Lower lobe of right lung (tissue), 2 donors: ENCODE measurements around the gene ZNRF1. TPM values are rescaled to one million over a fixed set of nuclear protein-coding genes. Genes with fewer than 3 reads are reported as not detected.
"Not testable (repeated sequence)": the region's sequence is repeated elsewhere in the genome, so short reads cannot be mapped to it uniquely, and the experiment has no call there.

Source experiments
- ATAC-seq, 2 donors: fragments of 200-7000 bp; cut with Tn5 transposase; one replicate each; pipeline ENCODE4 v1.9.1; 2020 to 2022; ENCODE audit warnings: mild to moderate bottlenecking in 2 of 2, moderate library complexity in 2 of 2
- DNase-seq: peaks from one replicate; pipeline ENCODE4 v3.0.0-alpha.2; 2020
- H3K27ac ChIP-seq: fragments of 200-600 bp; one replicate; pipeline ENCODE4 v1.8.0; 2022
- H3K27me3 ChIP-seq: fragments of 200-600 bp; one replicate; pipeline ENCODE4 v1.8.0; 2022; ENCODE audit warnings: low read depth
- H3K36me3 ChIP-seq: fragments of 200-600 bp; one replicate; pipeline ENCODE4 v1.8.0; 2022; ENCODE audit warnings: mild to moderate bottlenecking
- H3K4me1 ChIP-seq: fragments of 200-600 bp; one replicate; pipeline ENCODE4 v1.8.0; 2022
- H3K4me3 ChIP-seq: fragments of 200-600 bp; one replicate; pipeline ENCODE4 v1.8.0; 2022; ENCODE audit warnings: mild to moderate bottlenecking
- H3K9me3 ChIP-seq: fragments of 200-600 bp; one replicate; pipeline ENCODE4 v1.8.0; 2022
- intact Hi-C: fragments of 100-400 bp; cut with DNase I; formaldehyde crosslinking; loops from one replicate; pipeline ENCODE4 v1.11.0; 2022
- total RNA-seq: library from RNA; stranded (reverse); fragmentation: NEBNext Ultra II Directional; extraction: Animal tissue kit (Norgen Biotek cat#: 25700); gene quantifications from one replicate; pipeline ENCODE4 v1.2.1, GENCODE V29; 2021
- TF ChIP-seq, protein P1 (sequence below): fragments of 200-600 bp; IDR thresholded peaks from one replicate; pipeline ENCODE4 v1.8.0; 2022; ENCODE audit warnings: antibody characterized with exemption, mild to moderate bottlenecking
- donor health status: DM: no; HTN: yes; CAD: no; lungs with severe emphysema.

The ZNRF1 gene
- total RNA-seq, 1 donor from 2014 or later = 23.5 TPM

DNA sequence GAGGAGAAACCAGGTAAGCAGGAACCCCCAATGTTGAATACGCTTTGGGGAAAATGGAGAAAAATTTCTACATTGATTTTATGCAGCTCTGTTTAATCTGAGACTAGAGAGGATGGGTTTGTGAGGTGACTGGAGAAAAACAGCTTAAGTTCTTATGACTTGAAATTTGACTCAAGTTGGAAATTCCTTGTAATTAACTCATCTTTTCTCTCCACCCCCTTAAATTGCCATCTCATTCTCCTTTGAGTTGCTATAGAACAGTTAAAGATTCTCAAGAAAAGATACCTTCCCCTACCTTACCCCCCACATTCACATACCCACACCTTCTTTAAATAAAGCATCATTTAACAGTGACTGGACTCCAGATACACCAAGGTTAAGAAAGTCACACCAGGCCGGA lies 24.2 kb downstream of the ZNRF1 start:
- Histone ChIP-seq H3K4me1 (peaks cover 39% of the 10 kb centered on the region), H3K4me3 (no peak overlapping the region), H3K36me3 (no peaks in the 10 kb centered on the region), H3K9me3 (peaks cover 6% of the 10 kb centered on the region), H3K27ac (no peak overlapping the region), H3K27me3 (no peaks in the 10 kb centered on the region)
- ATAC-seq (no peak), DNase-seq (no peak)
- TF ChIP-seq, protein P1, sequence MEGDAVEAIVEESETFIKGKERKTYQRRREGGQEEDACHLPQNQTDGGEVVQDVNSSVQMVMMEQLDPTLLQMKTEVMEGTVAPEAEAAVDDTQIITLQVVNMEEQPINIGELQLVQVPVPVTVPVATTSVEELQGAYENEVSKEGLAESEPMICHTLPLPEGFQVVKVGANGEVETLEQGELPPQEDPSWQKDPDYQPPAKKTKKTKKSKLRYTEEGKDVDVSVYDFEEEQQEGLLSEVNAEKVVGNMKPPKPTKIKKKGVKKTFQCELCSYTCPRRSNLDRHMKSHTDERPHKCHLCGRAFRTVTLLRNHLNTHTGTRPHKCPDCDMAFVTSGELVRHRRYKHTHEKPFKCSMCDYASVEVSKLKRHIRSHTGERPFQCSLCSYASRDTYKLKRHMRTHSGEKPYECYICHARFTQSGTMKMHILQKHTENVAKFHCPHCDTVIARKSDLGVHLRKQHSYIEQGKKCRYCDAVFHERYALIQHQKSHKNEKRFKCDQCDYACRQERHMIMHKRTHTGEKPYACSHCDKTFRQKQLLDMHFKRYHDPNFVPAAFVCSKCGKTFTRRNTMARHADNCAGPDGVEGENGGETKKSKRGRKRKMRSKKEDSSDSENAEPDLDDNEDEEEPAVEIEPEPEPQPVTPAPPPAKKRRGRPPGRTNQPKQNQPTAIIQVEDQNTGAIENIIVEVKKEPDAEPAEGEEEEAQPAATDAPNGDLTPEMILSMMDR = no peak
- intact Hi-C loops = no loop called here

DNA sequence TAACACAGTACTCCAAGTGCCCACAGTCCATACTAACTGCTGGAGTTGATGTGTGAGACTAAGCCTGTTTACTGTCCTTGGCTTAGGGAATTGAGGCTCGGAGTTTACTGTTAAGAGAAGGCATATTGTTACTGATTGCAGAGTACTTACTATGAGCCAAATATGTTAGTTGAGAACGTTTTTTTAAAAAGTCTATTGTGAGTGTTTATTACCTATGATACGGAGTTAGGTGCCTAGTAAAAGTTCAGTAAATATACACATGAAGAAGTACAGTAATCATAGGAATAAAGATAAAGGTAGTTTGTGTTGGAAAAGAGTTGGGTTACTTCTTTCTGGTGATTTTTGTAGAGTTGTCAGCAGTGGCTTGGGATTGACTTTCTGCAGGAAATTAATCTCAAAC lies 25.4 kb downstream of the ZNRF1 start:
- intact Hi-C loops = no loop called here
- ATAC-seq = no peak
- Histone ChIP-seq H3K4me3 (no peak overlapping the region), H3K36me3 (no peaks in the 10 kb centered on the region), H3K27me3 (no peaks in the 10 kb centered on the region), H3K27ac (no peak overlapping the region), H3K4me1 (peaks cover 27% of the 10 kb centered on the region), H3K9me3 (peaks cover 6% of the 10 kb centered on the region)
- no peak for DNase-seq
- TF ChIP-seq, protein P1 = no peak

DNA sequence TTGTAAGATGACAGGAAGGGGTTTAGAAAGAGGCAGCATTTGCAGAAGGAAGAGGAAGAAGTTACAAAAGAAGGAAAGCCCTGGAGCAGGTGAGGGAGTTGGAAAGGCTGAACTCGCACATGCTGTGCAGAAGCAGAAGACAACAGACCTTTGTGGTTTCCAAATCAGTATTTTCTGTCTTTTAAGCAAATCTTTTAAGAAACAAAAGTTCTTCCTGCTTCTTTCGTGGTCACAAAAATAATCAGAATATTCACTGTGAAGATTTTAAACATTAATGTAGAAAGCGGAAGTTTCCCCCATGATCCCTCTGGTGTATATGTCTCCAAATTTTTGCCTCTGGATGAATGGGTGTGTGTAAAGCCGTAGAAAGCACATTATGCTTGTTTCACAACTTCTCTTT lies 25.8 kb downstream of the ZNRF1 start:
- no peak overlapping the region for H3K27ac ChIP-seq
- H3K36me3 ChIP-seq = no peaks in the 10 kb centered on the region
- DNase-seq = no peak
- intact Hi-C loops = no loop called here
- H3K9me3 ChIP-seq = peaks cover 6% of the 10 kb centered on the region
- ATAC-seq = no peak
- H3K4me3 ChIP-seq = no peak overlapping the region
- TF ChIP-seq, protein P1 = no peak
- peaks cover 27% of the 10 kb centered on the region for H3K4me1 ChIP-seq
- no peaks in the 10 kb centered on the region for H3K27me3 ChIP-seq

DNA sequence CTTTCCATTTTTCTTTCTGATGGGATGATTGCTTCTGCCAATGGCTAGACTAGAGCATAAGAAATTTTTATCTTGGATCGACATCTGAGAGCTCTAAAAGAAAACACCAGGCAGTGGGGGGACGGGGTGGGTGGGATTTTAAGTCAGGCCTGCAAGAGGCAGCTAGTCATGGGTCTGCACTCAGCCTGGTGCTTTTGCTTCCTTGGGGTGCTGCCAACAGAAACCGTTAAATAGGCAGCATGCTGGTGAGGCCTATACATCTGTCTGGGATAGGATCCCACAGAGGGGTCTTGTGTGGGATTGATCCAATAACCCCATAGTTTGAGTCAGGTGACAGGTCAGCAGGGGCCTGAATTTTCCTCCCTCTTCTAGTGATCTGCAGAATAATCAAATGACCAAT lies 26.9 kb downstream of the ZNRF1 start:
- no peak overlapping the region for H3K4me3 ChIP-seq
- no peak for DNase-seq
- TF ChIP-seq, protein P1 = no peak
- H3K36me3 ChIP-seq = no peaks in the 10 kb centered on the region
- no peak for ATAC-seq
- peaks cover 27% of the 10 kb centered on the region for H3K4me1 ChIP-seq
- no peaks in the 10 kb centered on the region for H3K27me3 ChIP-seq
- peaks cover 6% of the 10 kb centered on the region for H3K9me3 ChIP-seq
- intact Hi-C loops = no loop called here
- H3K27ac ChIP-seq = peak overlapping the region; percentile 70

DNA sequence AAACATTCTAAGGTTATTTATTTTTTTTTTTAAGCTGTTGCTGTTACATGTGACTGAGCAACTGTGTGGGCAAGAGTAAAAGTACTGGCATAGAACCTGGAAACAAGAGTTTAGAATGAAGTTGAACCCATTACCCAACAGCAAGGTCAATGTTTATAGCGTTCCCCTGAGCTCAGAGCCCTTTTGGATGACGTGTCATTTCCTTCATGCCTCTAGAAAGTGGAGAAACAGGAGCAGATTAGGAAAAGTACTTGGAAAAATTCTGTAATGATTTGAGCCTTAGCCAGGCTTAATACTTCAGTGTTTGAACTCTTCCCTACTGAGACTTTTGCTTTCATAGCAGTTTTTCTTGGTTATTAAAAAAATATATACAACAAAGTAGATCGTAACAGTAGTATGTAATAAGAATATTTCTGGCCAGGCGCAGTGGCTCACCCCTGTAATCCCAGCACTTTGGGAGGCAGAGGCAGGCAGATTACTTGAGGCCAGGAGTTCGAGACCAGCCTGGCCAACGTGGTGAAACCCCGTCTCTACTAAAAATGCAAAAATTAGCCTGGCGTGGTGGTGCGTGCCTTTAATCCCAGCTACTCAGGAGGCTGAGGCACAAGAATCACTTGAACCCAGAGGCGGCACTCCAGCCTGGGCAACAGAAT lies 27.5 kb downstream of the ZNRF1 start:
- DNase-seq, H3K36me3 ChIP-seq: not testable (repeated sequence)

DNA sequence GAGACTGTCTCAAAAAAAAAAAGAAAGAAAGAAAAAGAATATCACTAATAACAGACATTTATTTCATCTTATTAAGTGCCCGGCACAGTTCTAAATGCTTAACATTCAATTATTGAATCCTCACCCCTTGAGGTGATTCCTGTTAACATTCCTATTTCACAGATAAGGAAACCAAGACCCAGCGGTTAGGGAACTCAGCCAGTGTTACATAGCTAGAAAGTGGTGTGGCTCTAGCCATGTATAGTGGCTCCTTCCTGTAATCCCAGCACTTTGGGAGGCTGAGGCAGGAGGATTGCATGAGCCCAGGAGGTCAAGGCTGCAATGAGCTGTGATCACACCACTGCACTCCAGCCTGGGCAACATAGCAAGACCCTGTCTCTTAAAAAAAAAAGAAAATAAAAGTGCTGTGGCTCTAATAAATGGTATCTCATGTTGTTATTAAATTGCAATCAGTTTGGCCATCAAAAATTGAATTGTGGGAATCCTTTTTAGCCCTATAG lies 28.1 kb downstream of the ZNRF1 start:
- no peaks in the 10 kb centered on the region for H3K27me3 ChIP-seq
- intact Hi-C loops = no loop called here
- H3K9me3 ChIP-seq = no peaks in the 10 kb centered on the region
- DNase-seq = no peak
- no peak overlapping the region for H3K4me3 ChIP-seq
- TF ChIP-seq, protein P1 = no peak
- H3K27ac ChIP-seq = peak overlapping the region; percentile 70
- no peak for ATAC-seq
- peaks cover 27% of the 10 kb centered on the region for H3K4me1 ChIP-seq
- no peaks in the 10 kb centered on the region for H3K36me3 ChIP-seq

More for the DNA sequence above, 27.5 kb downstream of the ZNRF1 start:
- Histone ChIP-seq H3K27ac (peak overlapping the region; percentile 70), H3K4me1 (peaks cover 27% of the 10 kb centered on the region)
- H3K4me3 ChIP-seq, H3K27me3 ChIP-seq, intact Hi-C loops, H3K9me3 ChIP-seq: not testable (repeated sequence)
- peak; percentile 69 to 74 for ATAC-seq
